Hematopoietic multipotent progenitor cell treated with erythropoietin and hydrocortisone succinate and interleukin-3 and kit ligand, for 6 days (in vitro differentiated cells): ENCODE measurements around the gene TTC34.
"Not testable (repeated sequence)": the region's sequence is repeated elsewhere in the genome, so short reads cannot be mapped to it uniquely, and the experiment has no call there.

Experiments
- DNase-seq: peaks from one replicate; pipeline ENCODE4 v3.0.0-alpha.2; 2015

Gene TTC34

DNA sequence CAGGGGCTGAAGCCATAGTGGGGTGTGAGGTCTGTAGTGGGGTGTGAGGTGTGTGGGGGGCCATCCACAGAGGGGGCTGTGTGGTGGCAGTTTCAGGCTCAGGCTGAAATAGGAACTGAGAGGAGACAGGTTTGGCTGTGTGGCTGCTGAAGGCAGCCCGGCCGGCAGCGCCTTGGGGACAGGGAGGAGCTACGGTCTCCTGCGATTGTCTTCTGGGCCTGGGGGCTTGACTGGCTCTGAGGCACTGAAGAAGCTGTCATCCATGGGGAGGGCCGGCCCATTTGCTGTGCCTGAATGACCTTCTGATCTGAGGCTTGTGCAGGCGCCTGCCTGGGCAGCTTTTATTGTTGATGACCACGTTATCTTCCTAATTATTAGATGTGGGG lies 10.0 kb upstream of the TTC34 start:
- no peak for DNase-seq

- DNase-seq, result no peak
Observed at GRCh38 chr1:2810899-2811532, 9.5 kb upstream of the TTC34 start.

GRCh38 chr1:2810281-2810680 lies 8.8 kb upstream of the TTC34 start:
- no peak for DNase-seq

DNA sequence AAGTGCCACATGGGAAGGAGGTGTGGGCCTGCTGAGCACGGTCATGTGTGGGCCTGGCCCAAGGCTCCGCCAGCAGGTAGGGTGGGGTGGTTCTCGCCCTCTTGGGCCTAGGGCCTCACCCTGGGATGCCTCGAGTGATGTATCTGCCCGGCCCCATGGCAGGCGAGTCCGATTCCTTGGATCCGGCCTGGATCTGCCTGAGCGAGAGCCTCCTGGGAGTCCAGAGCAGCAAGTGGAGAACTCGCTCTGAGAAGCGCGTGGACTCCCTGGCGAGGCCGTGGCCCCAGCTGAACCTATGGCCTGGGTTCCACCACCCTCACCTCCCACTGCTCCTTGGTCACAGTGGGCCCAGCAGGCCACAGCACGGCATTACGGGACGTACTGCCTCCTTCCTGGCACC lies 8.2 kb upstream of the TTC34 start:
- DNase-seq, result no peak

- DNase-seq, result no peak
Observed at GRCh38 chr1:2808831-2809605, 7.5 kb upstream of the TTC34 start.

DNA sequence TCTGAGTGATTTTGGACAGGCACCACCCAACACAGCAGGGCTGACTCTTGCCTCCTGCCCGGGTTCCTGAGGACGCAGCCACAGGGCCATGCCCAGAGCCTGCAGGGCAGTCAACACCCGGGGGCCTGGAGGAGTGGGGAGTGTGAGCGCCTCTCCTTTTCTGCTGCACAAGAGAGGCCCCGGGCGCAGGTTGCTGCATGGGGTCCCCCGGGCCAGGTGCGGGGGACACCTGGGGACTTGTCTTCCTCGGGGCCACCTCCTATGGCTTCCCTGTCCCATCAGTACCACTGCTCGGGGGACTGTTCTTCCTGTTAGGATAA lies 6.9 kb upstream of the TTC34 start:
- no peak for DNase-seq

GRCh38 chr1:2807678-2808385 lies 6.3 kb upstream of the TTC34 start:
- DNase-seq, result no peak

DNA sequence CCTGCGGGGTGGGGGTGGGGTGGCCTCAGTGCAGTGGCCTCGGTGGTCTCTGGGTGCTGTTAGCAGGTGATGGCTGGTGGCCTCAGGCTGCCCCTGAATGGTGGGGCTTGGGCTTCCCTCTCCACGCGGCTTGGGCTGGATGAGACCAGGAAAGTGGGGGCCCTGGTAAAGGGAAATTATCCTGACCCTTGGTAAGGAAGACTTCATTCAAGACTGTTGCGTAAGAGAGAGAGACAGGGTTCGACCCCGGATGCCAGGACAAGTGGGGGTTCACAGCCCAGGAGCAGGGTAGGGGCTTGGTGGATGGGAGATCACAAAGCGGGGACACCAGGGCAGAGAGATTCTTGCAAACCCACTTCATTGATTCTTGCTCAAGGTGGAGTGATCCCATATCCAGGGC lies 5.5 kb upstream of the TTC34 start:
- DNase-seq, result no peak

GRCh38 chr1:2806591-2806990 lies 5.1 kb upstream of the TTC34 start:
- no peak for DNase-seq

DNA sequence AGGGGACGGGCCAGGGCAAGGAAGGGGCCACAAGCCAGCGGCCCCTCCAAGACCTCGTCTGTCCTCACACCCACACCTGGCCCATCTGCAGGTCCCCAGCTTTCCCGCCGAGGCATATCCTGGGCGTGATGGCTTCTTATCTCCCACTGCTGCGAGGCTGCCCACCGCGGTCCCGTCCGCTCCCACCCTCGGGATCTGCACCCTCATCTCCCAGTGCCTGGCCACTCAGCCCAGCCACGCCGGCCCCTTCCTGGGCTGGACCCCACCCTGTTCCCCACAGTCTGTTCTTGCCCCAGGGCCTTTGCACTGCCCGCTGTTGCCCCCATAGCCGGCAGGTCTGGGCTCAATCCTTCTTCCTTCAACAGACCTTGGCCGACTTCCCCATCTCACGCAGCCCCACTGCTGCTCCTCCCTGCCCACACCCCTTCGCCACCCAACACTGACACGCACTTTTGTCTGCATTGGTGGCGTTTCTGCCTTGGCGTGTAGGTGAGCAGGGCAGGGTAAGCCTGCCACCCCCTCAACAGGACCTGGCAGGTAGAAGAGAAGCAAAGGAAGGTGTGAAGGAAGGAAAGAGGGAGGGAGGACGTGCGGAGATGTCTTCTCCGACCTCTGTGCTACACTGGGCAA lies 4.4 kb upstream of the TTC34 start:
- no peak for DNase-seq

GRCh38 chr1:2804628-2805351 lies 3.3 kb upstream of the TTC34 start:
- DNase-seq, result no peak

- DNase-seq, result no peak
Observed at GRCh38 chr1:2803931-2804627, 2.6 kb upstream of the TTC34 start.

DNA sequence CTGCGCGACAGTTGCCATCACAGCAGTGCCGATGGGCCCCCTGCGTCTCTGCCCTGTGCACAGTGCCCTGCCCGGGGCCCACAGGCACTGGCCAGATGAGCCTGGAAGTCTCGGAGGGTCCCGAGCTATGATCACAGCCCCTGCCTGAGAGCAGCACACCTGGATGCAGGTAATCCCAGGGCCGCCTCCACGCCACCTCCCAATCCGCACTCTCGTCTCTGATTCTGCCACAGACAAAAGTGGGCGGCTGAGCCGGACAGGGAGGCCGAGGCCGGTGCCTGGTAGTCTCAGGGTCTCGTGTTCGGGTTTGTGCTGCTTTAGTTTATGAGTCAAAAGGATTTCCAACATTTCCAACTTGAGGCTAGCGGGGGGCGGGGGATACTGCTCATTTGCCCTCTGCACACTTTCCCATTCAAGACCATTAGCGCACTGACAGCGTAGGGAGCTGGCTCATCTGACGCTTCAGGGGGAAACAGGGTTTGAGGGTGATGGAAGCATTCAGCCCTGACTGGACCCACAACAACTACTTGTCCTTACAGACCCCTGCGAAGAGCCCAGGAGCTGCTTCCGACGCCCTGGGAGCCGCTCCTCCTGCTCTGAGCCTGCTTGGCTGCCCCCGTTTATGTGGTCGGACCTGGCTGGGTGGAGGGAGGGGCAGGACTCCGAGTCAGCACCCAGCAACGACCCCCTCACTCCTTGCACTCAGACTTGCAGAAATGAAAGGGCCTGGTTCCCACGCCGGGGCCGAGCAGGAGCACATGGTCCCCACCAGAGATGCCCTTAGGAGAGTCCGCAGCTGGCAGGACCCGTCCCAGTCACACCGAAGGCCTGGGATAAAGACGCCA lies 1.8 kb upstream of the TTC34 start:
- no peak for DNase-seq

DNA sequence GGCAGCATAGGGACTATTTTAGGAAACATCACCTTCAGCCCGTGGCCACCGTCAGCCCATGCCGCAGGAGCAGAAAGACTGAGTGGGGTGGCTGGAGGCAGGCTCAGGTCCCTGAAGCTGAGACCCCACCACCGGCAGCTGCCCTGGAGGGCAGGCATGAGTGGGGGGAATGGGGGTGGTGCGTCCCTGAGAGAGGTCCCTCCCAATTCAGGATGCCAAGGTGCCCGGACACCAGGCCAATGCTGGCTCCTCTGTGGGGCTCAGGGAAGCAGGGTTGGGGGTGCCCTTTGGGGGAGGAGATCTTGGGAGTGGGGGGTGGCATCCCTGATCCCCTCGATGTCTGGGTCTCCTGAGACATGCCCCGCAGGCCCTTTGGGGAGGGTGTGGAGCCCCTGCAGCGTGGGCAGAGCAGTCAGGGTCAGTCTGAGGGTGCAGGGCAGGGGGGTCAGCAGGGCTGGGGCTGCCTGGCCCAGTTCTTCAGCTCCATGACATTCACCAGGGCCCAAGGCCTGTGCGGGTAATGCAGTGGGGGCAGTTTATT lies 998 bp upstream of the TTC34 start:
- DNase-seq, result no peak

DNA sequence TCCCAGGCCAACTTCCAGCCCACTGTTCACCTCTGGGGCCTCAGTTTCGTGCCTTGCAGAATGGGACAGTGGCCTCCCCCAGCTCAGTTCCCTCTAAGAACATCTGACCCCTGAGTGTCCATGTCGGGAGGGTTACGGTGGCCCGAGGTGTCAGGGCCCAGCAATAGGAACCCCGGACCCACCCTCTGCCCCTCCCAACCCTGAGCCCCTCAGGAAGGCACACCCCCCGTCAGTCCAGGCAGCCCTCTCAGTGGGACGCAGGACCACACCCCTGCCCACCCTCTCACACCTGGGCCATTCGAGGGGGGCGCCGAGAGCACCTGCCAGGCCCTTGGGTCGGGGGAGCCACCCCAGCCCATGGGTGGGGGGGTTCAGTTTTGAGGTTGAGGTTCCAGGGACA lies 447 bp downstream of the TTC34 start:
- no peak for DNase-seq

GRCh38 chr1:2800664-2801045 lies 838 bp downstream of the TTC34 start:
- DNase-seq, result no peak

DNA sequence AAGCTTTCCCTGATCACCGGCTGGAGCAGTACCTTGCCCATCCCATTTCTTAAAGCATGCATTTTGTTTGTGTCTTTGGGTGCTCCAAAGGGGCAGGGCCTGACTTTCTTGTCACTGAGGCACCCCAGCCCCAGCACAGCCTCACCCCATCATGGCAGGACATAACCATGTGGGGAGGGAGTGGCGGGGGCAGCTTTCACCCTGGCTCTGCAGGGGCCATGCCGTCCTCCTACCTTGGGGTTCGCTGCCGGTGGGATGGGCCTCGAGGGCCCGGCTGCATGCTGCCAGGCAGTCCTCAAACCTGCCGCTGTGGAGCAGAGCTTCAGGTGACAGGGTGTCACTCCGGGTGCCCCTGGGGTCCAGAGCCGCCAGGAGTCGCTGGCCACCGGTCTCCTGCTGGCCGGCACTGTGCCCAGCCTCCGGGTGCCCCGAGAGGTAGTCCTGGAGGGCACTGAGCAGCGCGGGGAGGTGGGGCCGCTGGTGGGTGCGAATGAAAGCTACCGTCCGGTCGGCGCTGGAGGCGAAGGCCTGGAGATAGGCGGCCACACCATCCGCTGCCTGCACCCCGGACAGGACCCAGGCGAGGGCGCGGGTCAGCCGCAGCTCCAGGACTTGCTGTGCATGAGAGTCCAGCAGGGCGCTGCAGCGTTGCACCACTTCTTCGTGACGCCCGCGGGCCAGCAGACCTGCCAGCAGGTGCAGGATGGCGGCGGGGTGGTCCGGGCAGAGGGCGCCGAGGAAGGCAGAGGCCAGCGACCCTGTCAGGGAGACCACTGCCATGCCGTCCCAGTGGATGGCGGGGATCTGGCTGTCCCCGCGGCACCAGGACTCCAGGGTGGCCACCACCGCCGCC lies 1.5 kb downstream of the TTC34 start:
- DNase-seq, result no peak

GRCh38 chr1:2798958-2799357 lies 2.5 kb downstream of the TTC34 start:
- DNase-seq, result not testable (repeated sequence)

DNA sequence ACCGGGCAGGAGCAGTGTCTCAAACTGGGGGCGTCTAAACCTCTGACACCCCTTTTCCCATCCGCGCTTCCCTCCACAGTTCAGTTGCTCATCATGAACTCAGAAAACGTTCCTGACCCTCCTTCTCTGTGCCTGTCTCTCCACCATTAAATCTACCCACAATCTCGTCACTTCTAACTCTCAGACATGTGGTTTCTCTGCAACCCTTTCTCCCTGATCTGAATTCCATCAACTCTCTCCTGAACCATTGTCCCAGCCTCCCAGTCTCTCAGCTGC lies 3.8 kb downstream of the TTC34 start:
- no peak for DNase-seq

- no peak for DNase-seq
Observed at GRCh38 chr1:2796890-2797740, 4.4 kb downstream of the TTC34 start.
